OCI-LY7 (cell line): Measurements from ENCODE around the gene APBB2.

ENCODE experiments used
- EZH2phosphoT487 ChIP-seq: fragments of 200-600 bp; sonication (generic); IDR thresholded peaks from 2 replicates; pipeline ENCODE4 v1.6.1; 2018; ENCODE audit warnings: low read depth, borderline replicate concordance, mild to moderate bottlenecking, mixed run types, antibody characterized with exemption, low read length, moderate library complexity, mixed read lengths
- TF ChIP-seq, protein P1 (sequence below): fragments of 200-600 bp; sonication (generic); conservative IDR thresholded peaks from 2 replicates; pipeline ENCODE4 v1.5.1; 2014; ENCODE audit warnings: mild to moderate bottlenecking, antibody characterized with exemption, low read length, moderate library complexity, mixed read lengths

- TF ChIP-seq, protein P1, sequence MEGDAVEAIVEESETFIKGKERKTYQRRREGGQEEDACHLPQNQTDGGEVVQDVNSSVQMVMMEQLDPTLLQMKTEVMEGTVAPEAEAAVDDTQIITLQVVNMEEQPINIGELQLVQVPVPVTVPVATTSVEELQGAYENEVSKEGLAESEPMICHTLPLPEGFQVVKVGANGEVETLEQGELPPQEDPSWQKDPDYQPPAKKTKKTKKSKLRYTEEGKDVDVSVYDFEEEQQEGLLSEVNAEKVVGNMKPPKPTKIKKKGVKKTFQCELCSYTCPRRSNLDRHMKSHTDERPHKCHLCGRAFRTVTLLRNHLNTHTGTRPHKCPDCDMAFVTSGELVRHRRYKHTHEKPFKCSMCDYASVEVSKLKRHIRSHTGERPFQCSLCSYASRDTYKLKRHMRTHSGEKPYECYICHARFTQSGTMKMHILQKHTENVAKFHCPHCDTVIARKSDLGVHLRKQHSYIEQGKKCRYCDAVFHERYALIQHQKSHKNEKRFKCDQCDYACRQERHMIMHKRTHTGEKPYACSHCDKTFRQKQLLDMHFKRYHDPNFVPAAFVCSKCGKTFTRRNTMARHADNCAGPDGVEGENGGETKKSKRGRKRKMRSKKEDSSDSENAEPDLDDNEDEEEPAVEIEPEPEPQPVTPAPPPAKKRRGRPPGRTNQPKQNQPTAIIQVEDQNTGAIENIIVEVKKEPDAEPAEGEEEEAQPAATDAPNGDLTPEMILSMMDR: no peak
- no peak for TF ChIP-seq EZH2phosphoT487
Observed at GRCh38 chr4:40948014-40948413, 266.3 kb downstream of the APBB2 start.
